Ishikawa (cell line): Measurements from ENCODE around the gene TCEAL7.
A peak's percentile ranks its signal among the peaks of the same experiment; 100 is the strongest.

Source experiments
- CEBPB ChIP-seq: IDR thresholded peaks from 2 replicates; pipeline ENCODE4 v1.6.1; 2012
- CREB1 ChIP-seq: IDR thresholded peaks from 2 replicates; pipeline ENCODE4 v1.6.1; 2012; ENCODE audit warnings: low read depth
- EGR1 ChIP-seq: IDR thresholded peaks from 2 replicates; pipeline ENCODE4 v1.6.1; 2012
- EP300 ChIP-seq: IDR thresholded peaks from 2 replicates; pipeline ENCODE4 v1.6.1; 2012; ENCODE audit warnings: borderline replicate concordance
- FOXM1 ChIP-seq: IDR thresholded peaks from 2 replicates; pipeline ENCODE4 v1.6.1; 2012; ENCODE audit warnings: low read depth, borderline replicate concordance
- MAX ChIP-seq: IDR thresholded peaks from 2 replicates; pipeline ENCODE4 v1.6.1; 2012
- NFIC ChIP-seq: IDR thresholded peaks from 2 replicates; pipeline ENCODE4 v1.6.1; 2012
- RAD21 ChIP-seq: IDR thresholded peaks from 2 replicates; pipeline ENCODE4 v1.6.1; 2012; ENCODE audit warnings: low read depth
- REST ChIP-seq: IDR thresholded peaks from 2 replicates; pipeline ENCODE4 v1.6.1; 2012; ENCODE audit warnings: low read depth, mild to moderate bottlenecking
- TAF1 ChIP-seq: IDR thresholded peaks from 2 replicates; pipeline ENCODE4 v1.6.1; 2012; ENCODE audit warnings: low read depth, mild to moderate bottlenecking
- TCF12 ChIP-seq: IDR thresholded peaks from 2 replicates; pipeline ENCODE4 v1.6.1; 2012; ENCODE audit warnings: low read depth
- TEAD4 ChIP-seq: IDR thresholded peaks from 2 replicates; pipeline ENCODE4 v1.6.1; 2012
- YY1 ChIP-seq: IDR thresholded peaks from 2 replicates; pipeline ENCODE4 v1.6.1; 2012; ENCODE audit warnings: low read depth
- ZBTB7A ChIP-seq: IDR thresholded peaks from 2 replicates; pipeline ENCODE4 v1.6.1; 2012; ENCODE audit warnings: low read depth
- TF ChIP-seq, protein P1 (sequence below): IDR thresholded peaks from 2 replicates; pipeline ENCODE4 v1.6.1; 2012

Gene TCEAL7

GRCh38 chrX:103376118-103376978 is 46.3 kb downstream of the TCEAL7 start, which contains the start of gene BEX3:
Gene BEX3, plus strand, starts transcription at chrX:103376538. Its CDS starts 984 bp downstream, at chrX:103377522.
- TF ChIP-seq EP300 (no peak), TCF12 (no peak), MAX (peak; percentile 44), EGR1 (no peak), TEAD4 (no peak), ZBTB7A (no peak; the same call in 1 of the 2 replicates), YY1 (no peak; the same call in 1 of the 2 replicates), TAF1 (peak; percentile 33; the same call in 1 of the 2 replicates), NFIC (0 out of 2 replicates have a peak, but pooled peaks have one; percentile 8)
- TF ChIP-seq, protein P1, sequence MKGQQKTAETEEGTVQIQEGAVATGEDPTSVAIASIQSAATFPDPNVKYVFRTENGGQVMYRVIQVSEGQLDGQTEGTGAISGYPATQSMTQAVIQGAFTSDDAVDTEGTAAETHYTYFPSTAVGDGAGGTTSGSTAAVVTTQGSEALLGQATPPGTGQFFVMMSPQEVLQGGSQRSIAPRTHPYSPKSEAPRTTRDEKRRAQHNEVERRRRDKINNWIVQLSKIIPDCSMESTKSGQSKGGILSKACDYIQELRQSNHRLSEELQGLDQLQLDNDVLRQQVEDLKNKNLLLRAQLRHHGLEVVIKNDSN, result peak; percentile 95

DNA sequence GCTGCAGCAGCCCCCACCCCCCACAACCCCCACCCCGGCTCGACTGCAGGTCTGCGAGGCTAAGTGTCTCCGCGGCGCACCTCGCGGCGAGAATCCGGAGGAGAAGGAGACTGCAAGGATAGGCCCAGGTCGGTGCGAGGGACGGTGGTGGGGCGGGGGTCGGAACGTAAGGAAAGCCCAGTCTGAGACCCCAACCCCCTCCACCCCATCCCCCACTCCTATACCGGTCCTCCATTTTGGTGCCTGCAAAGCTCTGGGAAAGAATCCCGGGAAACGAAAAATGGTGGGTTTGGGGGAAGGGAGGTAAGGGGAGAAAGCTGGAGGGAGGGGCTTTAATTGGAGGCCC is 46.9 kb downstream of the TCEAL7 start:
- no peak for TF ChIP-seq TEAD4
- TF ChIP-seq RAD21, result no peak
- TF ChIP-seq YY1, result peak; percentile 73
- no peak for TF ChIP-seq EP300
- TF ChIP-seq TAF1, result no peak
- TF ChIP-seq TCF12, result no peak

DNA sequence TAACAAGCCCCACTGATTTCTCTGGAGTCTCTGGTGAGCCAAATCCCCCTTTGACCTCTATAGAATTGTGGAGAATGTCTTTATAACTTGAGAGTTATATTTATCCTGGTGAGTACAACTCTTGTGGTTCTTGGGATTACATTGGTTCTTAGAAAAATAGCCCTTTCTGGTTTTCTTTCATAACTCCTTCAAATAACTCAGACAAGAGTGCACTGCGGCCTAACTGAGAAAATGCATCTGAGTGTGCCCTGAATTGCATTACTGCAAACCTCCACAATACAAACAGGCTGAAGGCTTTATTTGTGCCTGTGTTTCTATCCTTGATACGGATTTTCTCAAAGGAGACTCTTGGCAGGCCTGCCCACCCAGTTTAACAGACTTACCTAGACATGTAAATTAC is 49.0 kb downstream of the TCEAL7 start:
- TF ChIP-seq REST, result no peak
- no peak for TF ChIP-seq YY1
- no peak for TF ChIP-seq MAX
- no peak for TF ChIP-seq TEAD4
- TF ChIP-seq NFIC, result no peak
- TF ChIP-seq CREB1, result no peak
- TF ChIP-seq TAF1, result no peak
- no peak for TF ChIP-seq CEBPB
- TF ChIP-seq EGR1, result no peak
- no peak for TF ChIP-seq FOXM1
- TF ChIP-seq, protein P1, result no peak
- no peak for TF ChIP-seq ZBTB7A
- no peak for TF ChIP-seq RAD21
- no peak for TF ChIP-seq TCF12
